Neuronal stem cell (in vitro differentiated cells): ENCODE results near the gene TFAM. TPM values are rescaled to one million over a fixed set of nuclear protein-coding genes. Genes with fewer than 3 reads are reported as not detected.

Experiments
- DNase-seq: peaks from one replicate; pipeline ENCODE4 v3.0.0-alpha.2; 2013; ENCODE audit warnings: low spot score
- H2AFZ ChIP-seq: one replicate; pipeline ENCODE4 v1.6.1; 2013; ENCODE audit warnings: mild to moderate bottlenecking, low read length, inconsistent platforms
- H2AK5ac ChIP-seq: 2 replicates; pipeline ENCODE4 v1.6.1; 2013; ENCODE audit warnings: low read depth, mild to moderate bottlenecking, inconsistent platforms, low read length, moderate library complexity, mixed read lengths
- H2BK120ac ChIP-seq: 2 replicates; pipeline ENCODE4 v1.6.1; 2013; ENCODE audit warnings: low read depth, mild to moderate bottlenecking, inconsistent platforms, low read length, moderate library complexity, mixed read lengths
- H2BK12ac ChIP-seq: one replicate; pipeline ENCODE4 v1.6.1; 2013; ENCODE audit warnings: low read length, inconsistent platforms
- H2BK15ac ChIP-seq: 2 replicates; pipeline ENCODE4 v1.6.1; 2013; ENCODE audit warnings: mild to moderate bottlenecking, low read length, inconsistent platforms, mixed read lengths
- H2BK5ac ChIP-seq: one replicate; pipeline ENCODE4 v1.6.1; 2013; ENCODE audit warnings: inconsistent platforms, mild to moderate bottlenecking, low read length, moderate library complexity
- H3K14ac ChIP-seq: one replicate; pipeline ENCODE4 v1.6.1; 2013; ENCODE audit warnings: low read length, inconsistent platforms
- H3K18ac ChIP-seq: 2 replicates; pipeline ENCODE4 v1.6.1; 2013; ENCODE audit warnings: low read length, inconsistent platforms
- H3K23ac ChIP-seq: 2 replicates; pipeline ENCODE4 v1.6.1; 2013; ENCODE audit warnings: low read depth, mild to moderate bottlenecking, mixed read lengths, low read length, inconsistent platforms; ENCODE audit not compliant: poor library complexity
- H3K27ac ChIP-seq: replicated peaks from 3 replicates; pipeline ENCODE4 v1.5.1; 2013; ENCODE audit warnings: low read length, inconsistent platforms
- H3K27me3 ChIP-seq, 3 experiments: 2 replicates each; pipeline ENCODE4 v1.6.1; 2013; ENCODE audit warnings: low read length in 3 of 3, mild to moderate bottlenecking in 2 of 3, inconsistent platforms in 1 of 3, low read depth in 1 of 3, mixed read lengths in 1 of 3, moderate library complexity in 1 of 3; ENCODE audit not compliant: control insufficient read depth in 3 of 3, insufficient read depth in 3 of 3
- H3K36me3 ChIP-seq, 2 donors: replicated peaks in 1 of 2; 2 replicates each; pipeline ENCODE4 v1.6.1; 2013; ENCODE audit warnings: low read length in 2 of 2; ENCODE audit not compliant: control insufficient read depth in 2 of 2, insufficient read depth in 2 of 2
- H3K4ac ChIP-seq: 2 replicates; pipeline ENCODE4 v1.6.1; 2013; ENCODE audit warnings: inconsistent platforms, mild to moderate bottlenecking, low read length, moderate library complexity
- H3K4me1 ChIP-seq, 2 donors: 1 replicate in 1 of 2; 2 replicates in 1 of 2; pipeline ENCODE4 v1.6.1; 2013; ENCODE audit warnings: low read length in 2 of 2, low read depth in 1 of 2; ENCODE audit not compliant: control insufficient read depth in 2 of 2, insufficient read depth in 1 of 2
- H3K4me2 ChIP-seq: one replicate; pipeline ENCODE4 v1.6.1; 2013; ENCODE audit warnings: mild to moderate bottlenecking, low read length, inconsistent platforms; ENCODE audit not compliant: insufficient read depth, poor library complexity, severe bottlenecking
- H3K4me3 ChIP-seq, 2 donors: 2 replicates each; pipeline ENCODE4 v1.5.1; 2013; ENCODE audit warnings: low read length in 2 of 2, mild to moderate bottlenecking in 2 of 2, inconsistent platforms in 1 of 2, moderate library complexity in 1 of 2
- H3K79me1 ChIP-seq: one replicate; pipeline ENCODE4 v1.6.1; 2013; ENCODE audit warnings: low read depth, mild to moderate bottlenecking, inconsistent platforms, low read length, moderate library complexity
- H3K9ac ChIP-seq: one replicate; pipeline ENCODE4 v1.6.1; 2013; ENCODE audit warnings: mild to moderate bottlenecking, low read depth, low read length, inconsistent platforms; ENCODE audit not compliant: poor library complexity
- H3K9me3 ChIP-seq, 2 donors: replicated peaks in 1 of 2; 2 replicates each; pipeline versions ENCODE3 to v1.6.1; 2013; ENCODE audit warnings: low read length in 2 of 2, mild to moderate bottlenecking in 2 of 2, inconsistent platforms in 1 of 2, low read depth in 1 of 2, mixed read lengths in 1 of 2, moderate library complexity in 1 of 2; ENCODE audit not compliant: control insufficient read depth in 2 of 2, insufficient read depth in 1 of 2
- H4K8ac ChIP-seq: one replicate; pipeline ENCODE4 v1.6.1; 2013; ENCODE audit warnings: low read depth, mild to moderate bottlenecking, inconsistent platforms, low read length, moderate library complexity
- H4K91ac ChIP-seq: one replicate; pipeline ENCODE4 v1.6.1; 2013; ENCODE audit warnings: low read length, low read depth, mild to moderate bottlenecking, inconsistent platforms; ENCODE audit not compliant: poor library complexity
- WGBS, 2 donors: extraction: QIAGEN DNeasy Blood & Tissue Kit; methylation state at CpG; one replicate each; pipeline ENCODE4 v1.1.7; 2013; ENCODE audit warnings: missing lambda C conversion rate in 2 of 2, mixed read lengths in 1 of 2; ENCODE audit not compliant: insufficient read length in 2 of 2, insufficient replicate concordance in 1 of 2; ENCODE audit errors: extremely low coverage in 2 of 2; 5-methylcytosine and 5-hydroxymethylcytosine counted together
- polyA plus RNA-seq, 2 experiments: library from polyadenylated mRNA; stranded (reverse); fragments of 200-250 nt; gene quantifications; one replicate each; pipeline ENCODE4 v1.2.3, GENCODE V29; 2013

The TFAM gene
- 51.9 TPM for polyA plus RNA-seq (2013, experiment 1 of 2)
- 53.6 TPM for polyA plus RNA-seq (2013, experiment 2 of 2)

DNA sequence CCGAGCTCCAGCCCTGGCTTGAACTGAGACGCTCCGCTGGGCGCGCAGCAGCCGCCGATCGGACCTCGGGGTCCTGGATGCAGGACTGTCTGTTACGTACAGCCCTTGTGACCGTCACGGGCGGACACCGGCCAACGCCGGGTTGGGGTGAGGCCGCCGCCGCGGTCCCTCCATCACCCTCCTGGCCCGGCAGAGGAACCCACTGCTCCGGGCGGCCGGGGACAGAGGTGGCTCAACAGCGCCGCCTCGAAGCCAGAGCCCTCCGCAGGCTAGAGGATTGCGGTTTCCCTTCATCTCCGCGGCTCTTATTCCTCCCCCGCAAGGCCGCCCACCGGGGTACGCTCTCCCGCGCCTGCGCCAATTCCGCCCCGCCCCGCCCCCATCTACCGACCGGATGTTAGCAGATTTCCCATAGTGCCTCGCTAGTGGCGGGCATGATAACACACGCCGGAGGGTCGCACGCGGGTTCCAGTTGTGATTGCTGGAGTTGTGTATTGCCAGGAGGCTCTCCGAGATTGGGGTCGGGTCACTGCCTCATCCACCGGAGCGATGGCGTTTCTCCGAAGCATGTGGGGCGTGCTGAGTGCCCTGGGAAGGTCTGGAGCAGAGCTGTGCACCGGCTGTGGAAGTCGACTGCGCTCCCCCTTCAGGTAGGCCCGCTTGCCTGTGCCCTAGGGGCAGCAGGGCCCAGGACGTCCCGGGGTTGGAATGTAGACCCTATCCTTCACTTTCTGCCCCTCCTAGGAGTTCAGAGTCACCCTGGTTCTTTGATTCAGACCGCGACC, at the start of gene TFAM:
TFAM (plus strand) TSS at position 412 of the 785 bp plus-strand sequence; CDS start at position 550, 138 bp downstream.
- Histone ChIP-seq H3K18ac (peak within 1 kb of the TSS; percentile 96), H2BK15ac (no peak within 1 kb of the TSS), H2AFZ (peak within 1 kb of the TSS; percentile 96), H3K27me3 (no peaks in the 10 kb centered on the region), H3K4me3 (peak within 1 kb of the TSS; percentile 90 to 98), H3K14ac (peak within 1 kb of the TSS; percentile 87), H3K9ac (peak within 1 kb of the TSS; percentile 99), H4K91ac (no peak within 1 kb of the TSS), H3K23ac (peak within 1 kb of the TSS; percentile 98), H3K79me1 (no peaks in the 10 kb centered on the region), H4K8ac (no peak within 1 kb of the TSS), H2BK120ac (no peak within 1 kb of the TSS), H2BK12ac (no peak within 1 kb of the TSS), H3K4ac (no peak within 1 kb of the TSS), H3K9me3 (no peaks in the 10 kb centered on the region), H3K4me1 (peaks cover 0 to 4% of the 10 kb centered on the region in 2 donors), H3K36me3 (peaks cover 6 to 40% of the 10 kb centered on the region in 2 donors), H2BK5ac (peak within 1 kb of the TSS; percentile 77), H3K27ac (peak within 1 kb of the TSS; percentile 94), H3K4me2 (peak within 1 kb of the TSS; percentile 63), H2AK5ac (no peak within 1 kb of the TSS)
- DNase-seq = peak; percentile 86
- no CpG with 5 or more reads among the region's 65 CpGs for WGBS, 2 donors

DNA sequence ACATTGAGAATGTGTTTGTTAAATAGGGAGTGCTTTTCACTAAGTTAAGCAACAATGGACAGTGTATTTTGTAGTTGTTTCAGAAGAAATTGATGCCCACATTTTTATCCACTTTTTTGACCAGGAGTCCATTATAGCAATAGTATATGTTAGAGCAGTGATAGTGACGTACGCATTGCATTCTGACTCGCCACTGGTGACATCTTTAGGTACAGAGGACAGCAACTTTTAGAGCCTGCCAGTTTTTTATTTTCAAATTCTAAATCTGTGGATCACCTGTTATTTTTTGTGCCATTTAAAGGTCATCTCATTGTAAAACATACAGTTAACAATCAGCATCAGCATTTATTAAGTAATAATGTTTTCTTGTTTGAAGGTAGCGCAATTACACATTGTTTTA, 49.0 kb upstream of the TFAM start:
- Histone ChIP-seq H3K4me1 (peaks cover 0 to 4% of the 10 kb centered on the region in 2 donors), H3K79me1 (no peaks in the 10 kb centered on the region), H2AFZ (no peak overlapping the region), H3K36me3 (peaks cover 0 to 9% of the 10 kb centered on the region in 2 donors), H3K4ac (no peak overlapping the region), H2BK5ac (no peak overlapping the region), H3K27ac (no peak overlapping the region), H3K9me3 (no peaks in the 10 kb centered on the region), H2BK120ac (no peak overlapping the region), H2BK15ac (no peak overlapping the region), H3K18ac (no peak overlapping the region), H3K4me2 (no peak overlapping the region), H3K9ac (no peak overlapping the region), H2BK12ac (no peak overlapping the region), H4K8ac (no peak overlapping the region), H3K14ac (no peak overlapping the region), H3K23ac (no peak overlapping the region), H3K27me3 (peaks cover 0 to 18% (median 0%) of the 10 kb centered on the region in 3 experiments), H2AK5ac (no peak overlapping the region), H3K4me3 (peak overlapping the region in 1 of 2 donors; percentile 84), H4K91ac (no peak overlapping the region)
- DNase-seq = no peak
- no CpG with 5 or more reads among the region's 4 CpGs for WGBS, 2 donors

DNA sequence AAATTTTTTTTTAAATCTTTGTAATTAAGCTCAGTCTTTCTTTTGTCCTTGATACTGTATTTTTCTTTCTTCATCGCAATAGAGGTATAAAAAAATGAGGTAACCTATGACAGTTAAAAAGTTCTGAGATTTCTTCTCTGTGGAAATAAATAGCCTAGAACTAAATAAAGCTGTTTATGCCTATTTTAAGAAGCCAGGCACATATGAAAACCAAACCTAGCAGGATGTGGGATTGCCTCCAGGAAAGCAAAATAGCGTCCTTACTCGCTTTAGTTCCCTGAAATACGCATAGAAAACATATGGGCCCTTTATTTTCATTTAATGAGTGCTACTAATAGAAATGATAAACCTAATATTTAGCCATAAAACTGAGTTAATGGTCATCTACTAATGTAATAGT, 43.8 kb upstream of the TFAM start:
- Histone ChIP-seq H2BK12ac (no peak overlapping the region), H3K4ac (no peak overlapping the region), H3K27ac (no peak overlapping the region), H3K18ac (no peak overlapping the region), H3K9me3 (no peaks in the 10 kb centered on the region), H3K4me3 (no peak overlapping the region), H2BK15ac (no peak overlapping the region), H2AFZ (no peak overlapping the region), H3K36me3 (peaks cover 0 to 9% of the 10 kb centered on the region in 2 donors), H2AK5ac (no peak overlapping the region), H4K8ac (no peak overlapping the region), H2BK120ac (no peak overlapping the region), H3K9ac (no peak overlapping the region), H3K4me1 (no peaks in the 10 kb centered on the region), H3K23ac (no peak overlapping the region), H2BK5ac (no peak overlapping the region), H3K4me2 (no peak overlapping the region), H3K27me3 (no peaks in the 10 kb centered on the region), H3K14ac (no peak overlapping the region), H4K91ac (no peak overlapping the region), H3K79me1 (no peaks in the 10 kb centered on the region)
- no CpG with 5 or more reads among the region's 4 CpGs for whole genome bisulfite sequencing, 2 donors
- no peak for DNase-seq

DNA sequence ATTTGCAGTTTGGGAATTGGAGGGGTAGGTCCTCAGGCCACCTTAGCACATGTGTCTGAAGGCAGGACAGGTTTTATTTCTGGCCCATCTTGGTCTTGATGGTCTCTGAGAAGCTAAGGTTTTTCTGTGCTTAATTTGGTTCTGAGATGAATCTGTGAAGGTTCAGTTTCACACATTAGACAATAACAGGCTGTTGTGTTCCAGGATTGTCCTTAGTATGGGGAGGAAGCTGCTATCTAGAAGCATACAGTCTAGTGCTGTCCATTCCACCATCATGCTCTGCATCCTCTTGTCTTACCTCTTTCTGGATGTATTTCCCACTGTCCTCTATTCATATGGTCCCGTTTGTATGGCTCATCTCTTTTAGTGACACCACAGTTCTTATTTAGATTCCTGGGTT, 43.3 kb upstream of the TFAM start:
- H3K23ac ChIP-seq = no peak overlapping the region
- no peak overlapping the region for H4K91ac ChIP-seq
- no peak overlapping the region for H2AK5ac ChIP-seq
- no peak overlapping the region for H2BK5ac ChIP-seq
- H3K9me3 ChIP-seq = no peaks in the 10 kb centered on the region
- no peak overlapping the region for H2BK120ac ChIP-seq
- no peak overlapping the region for H3K9ac ChIP-seq
- no peak overlapping the region for H3K4ac ChIP-seq
- H3K27ac ChIP-seq = no peak overlapping the region
- no peaks in the 10 kb centered on the region for H3K27me3 ChIP-seq
- WGBS, 2 donors = no CpG with 5 or more reads among the region's 1 CpG
- H2BK12ac ChIP-seq = no peak overlapping the region
- H3K14ac ChIP-seq = no peak overlapping the region
- no peak overlapping the region for H2BK15ac ChIP-seq
- H4K8ac ChIP-seq = no peak overlapping the region
- H3K4me2 ChIP-seq = no peak overlapping the region
- peaks cover 0 to 6% of the 10 kb centered on the region in 2 donors for H3K36me3 ChIP-seq
- H3K4me1 ChIP-seq = no peaks in the 10 kb centered on the region
- no peak overlapping the region for H3K18ac ChIP-seq
- no peaks in the 10 kb centered on the region for H3K79me1 ChIP-seq
- no peak for DNase-seq
- no peak overlapping the region for H3K4me3 ChIP-seq
- H2AFZ ChIP-seq = no peak overlapping the region
